ENCODE measurements around the gene SKAP2.

The SKAP2 gene

GRCh38 chr7:26636808-26637207 lies 227.6 kb downstream of the SKAP2 start:
- no peak for DNase-seq (ENCODE audit: low read depth)

GRCh38 chr7:26633557-26633956 lies 230.8 kb downstream of the SKAP2 start:
- DNase-seq (ENCODE audit: low read depth), result no peak

- DNase-seq (ENCODE audit: low read depth), result no peak
Measured at GRCh38 chr7:26631601-26632000, 232.8 kb downstream of the SKAP2 start.

GRCh38 chr7:26630941-26631580 lies 233.3 kb downstream of the SKAP2 start:
- no peak for DNase-seq (ENCODE audit: low read depth)

- no peak for DNase-seq (ENCODE audit: low read depth)
Measured at GRCh38 chr7:26630361-26630760, 234.0 kb downstream of the SKAP2 start.

- no peak for DNase-seq (ENCODE audit: low read depth)
Measured at GRCh38 chr7:26629696-26630095, 234.7 kb downstream of the SKAP2 start.

GRCh38 chr7:26627891-26628341 lies 236.5 kb downstream of the SKAP2 start:
- DNase-seq (ENCODE audit: low read depth), result no peak

- DNase-seq (ENCODE audit: low read depth), result no peak
Measured at GRCh38 chr7:26627221-26627620, 237.2 kb downstream of the SKAP2 start.

GRCh38 chr7:26626687-26627086 lies 237.7 kb downstream of the SKAP2 start:
- DNase-seq (ENCODE audit: low read depth), result no peak

- no peak for DNase-seq (ENCODE audit: low read depth)
Measured at GRCh38 chr7:26626156-26626555, 238.2 kb downstream of the SKAP2 start.

GRCh38 chr7:26625286-26625685 lies 239.1 kb downstream of the SKAP2 start:
- DNase-seq (ENCODE audit: low read depth), result no peak

- DNase-seq (ENCODE audit: low read depth), result no peak
Measured at GRCh38 chr7:26624839-26625238, 239.6 kb downstream of the SKAP2 start.

- no peak for DNase-seq (ENCODE audit: low read depth)
Measured at GRCh38 chr7:26624431-26624830, 240.0 kb downstream of the SKAP2 start.

GRCh38 chr7:26620352-26620751 lies 244.0 kb downstream of the SKAP2 start:
- DNase-seq (ENCODE audit: low read depth), result no peak

GRCh38 chr7:26619348-26619984 lies 244.9 kb downstream of the SKAP2 start:
- no peak for DNase-seq (ENCODE audit: low read depth)

GRCh38 chr7:26618898-26619297 lies 245.5 kb downstream of the SKAP2 start:
- no peak for DNase-seq (ENCODE audit: low read depth)

- no peak for DNase-seq (ENCODE audit: low read depth)
Measured at GRCh38 chr7:26618449-26618848, 245.9 kb downstream of the SKAP2 start.

All from fibroblast of the conjunctiva (primary cell).